Neural cell (in vitro differentiated cells): Measurements from ENCODE around the gene MAD1L1.

ENCODE experiments used
- EP300 ChIP-seq: fragments of 450-650 bp; conservative IDR thresholded peaks from 2 replicates; pipeline ENCODE4 v1.6.1; 2014; ENCODE audit warnings: antibody characterized with exemption, mild to moderate bottlenecking, moderate library complexity; ENCODE audit not compliant: poor library complexity, severe bottlenecking
- EZH2 ChIP-seq: fragments of 200-600, 300-800 bp; shearing (Covaris generic), sonication (generic); IDR thresholded peaks from 2 replicates; pipeline ENCODE4 v1.6.1; 2014; ENCODE audit warnings: antibody characterized with exemption, low read length, borderline replicate concordance, mild to moderate bottlenecking; ENCODE audit not compliant: insufficient read depth, poor library complexity, severe bottlenecking
- RAD21 ChIP-seq: fragments of 450-650 bp; conservative IDR thresholded peaks from 2 replicates; pipeline ENCODE4 v1.6.1; 2014; ENCODE audit warnings: antibody characterized with exemption, mild to moderate bottlenecking, moderate library complexity
- TAF1 ChIP-seq: IDR thresholded peaks from 2 replicates; pipeline ENCODE4 v1.6.1; 2012; ENCODE audit warnings: low read depth
- TF ChIP-seq, protein P1 (sequence below): fragments of 450-650 bp; IDR thresholded peaks from 2 replicates; pipeline ENCODE4 v1.5.1; 2014; ENCODE audit warnings: antibody characterized with exemption, mild to moderate bottlenecking, moderate library complexity; ENCODE audit not compliant: poor library complexity, severe bottlenecking

DNA sequence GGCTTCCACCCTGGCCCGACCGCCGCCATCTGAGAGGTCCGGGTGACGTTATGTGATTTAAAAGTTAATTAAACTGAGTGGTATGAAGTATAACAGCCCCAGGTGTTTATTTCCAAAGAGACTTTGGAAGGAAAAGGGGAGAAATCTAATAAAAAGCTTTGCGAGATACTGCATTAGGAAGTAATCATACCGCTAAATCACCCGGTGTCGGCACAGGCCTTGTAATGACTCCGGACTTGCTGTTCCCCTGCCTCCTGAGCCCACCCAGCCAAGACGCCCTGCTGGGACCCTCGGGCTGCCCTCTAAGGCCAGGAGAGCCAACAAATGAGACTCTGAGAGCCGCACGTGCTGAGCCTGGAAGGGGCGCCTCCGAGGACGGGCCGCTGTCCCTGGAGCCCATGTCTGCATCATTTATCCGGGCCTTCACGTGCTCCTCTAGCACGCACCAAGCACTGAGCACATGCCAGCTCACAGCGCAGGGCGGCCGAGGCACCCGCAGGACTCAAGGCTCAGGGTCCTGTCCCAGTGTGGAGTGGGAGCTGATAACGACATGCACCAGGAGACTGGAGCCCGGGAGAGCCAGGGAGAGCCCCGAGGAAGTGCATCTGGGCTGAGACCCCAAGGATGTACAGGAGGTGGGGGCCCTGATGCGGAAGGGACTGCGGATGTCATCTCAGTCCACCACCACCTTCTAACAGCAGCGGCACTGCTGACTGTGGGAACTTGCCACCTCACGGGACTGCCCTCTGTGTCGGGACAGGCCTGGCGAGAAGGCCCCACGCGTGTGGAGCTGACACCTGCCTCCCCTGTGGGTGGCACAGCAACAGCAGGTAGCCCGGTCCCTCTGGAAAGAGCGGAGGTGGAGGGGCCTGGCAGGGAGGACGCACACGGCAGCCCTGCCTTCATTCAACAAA is 380.0 kb downstream of the MAD1L1 start:
- no peak for TF ChIP-seq EP300
- TF ChIP-seq, protein P1, sequence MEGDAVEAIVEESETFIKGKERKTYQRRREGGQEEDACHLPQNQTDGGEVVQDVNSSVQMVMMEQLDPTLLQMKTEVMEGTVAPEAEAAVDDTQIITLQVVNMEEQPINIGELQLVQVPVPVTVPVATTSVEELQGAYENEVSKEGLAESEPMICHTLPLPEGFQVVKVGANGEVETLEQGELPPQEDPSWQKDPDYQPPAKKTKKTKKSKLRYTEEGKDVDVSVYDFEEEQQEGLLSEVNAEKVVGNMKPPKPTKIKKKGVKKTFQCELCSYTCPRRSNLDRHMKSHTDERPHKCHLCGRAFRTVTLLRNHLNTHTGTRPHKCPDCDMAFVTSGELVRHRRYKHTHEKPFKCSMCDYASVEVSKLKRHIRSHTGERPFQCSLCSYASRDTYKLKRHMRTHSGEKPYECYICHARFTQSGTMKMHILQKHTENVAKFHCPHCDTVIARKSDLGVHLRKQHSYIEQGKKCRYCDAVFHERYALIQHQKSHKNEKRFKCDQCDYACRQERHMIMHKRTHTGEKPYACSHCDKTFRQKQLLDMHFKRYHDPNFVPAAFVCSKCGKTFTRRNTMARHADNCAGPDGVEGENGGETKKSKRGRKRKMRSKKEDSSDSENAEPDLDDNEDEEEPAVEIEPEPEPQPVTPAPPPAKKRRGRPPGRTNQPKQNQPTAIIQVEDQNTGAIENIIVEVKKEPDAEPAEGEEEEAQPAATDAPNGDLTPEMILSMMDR, result no peak
- no peak for TF ChIP-seq TAF1
- TF ChIP-seq EZH2, result no peak
- no peak for TF ChIP-seq RAD21
